B cell (primary cell): ENCODE data around the gene SYNPO. TPM values are rescaled to one million over a fixed set of nuclear protein-coding genes. Genes with fewer than 3 reads are reported as not detected.

ENCODE experiments used
- ATAC-seq: fragments of 200-7000 bp; cut with Tn5 transposase; one replicate; pipeline ENCODE4 v1.10.0; 2021; ENCODE audit warnings: low read depth, mild to moderate bottlenecking, moderate number of reproducible peaks, moderate library complexity
- CTCF ChIA-PET: fragments of 350-600 bp; sonication (Branson Sonifier 250); formaldehyde crosslinking; loops from one replicate; lab custom pipeline; 2021; ENCODE audit warnings: antibody characterized with exemption, inconsistent platforms; lab: Charles Lee
- POLR2A ChIA-PET: fragments of 350-600 bp; sonication (Branson Sonifier 250); formaldehyde crosslinking; loops from one replicate; lab custom pipeline; 2021; ENCODE audit warnings: antibody characterized with exemption; lab: Charles Lee
- DNase-seq: peaks from one replicate; pipeline ENCODE4 v3.0.0; 2013
- H2AFZ ChIP-seq: 2 replicates; pipeline ENCODE4 v1.6.1; 2012; ENCODE audit warnings: mild to moderate bottlenecking, low read depth, low read length; ENCODE audit not compliant: insufficient read depth, poor library complexity, severe bottlenecking
- H3K27ac ChIP-seq, 2 donors: 1 replicate in 1 of 2; 2 replicates in 1 of 2; pipeline ENCODE4 v1.5.1; 2012 to 2013; ENCODE audit warnings: low read length in 2 of 2, mild to moderate bottlenecking in 2 of 2, moderate library complexity in 1 of 2
- H3K27me3 ChIP-seq, 4 experiments: fragments of 200-600 bp in 1 of 4; sonication (generic) in 1 of 4; replicated peaks in 1 of 4; 1 replicate in 2 of 4; 2 replicates in 2 of 4; pipeline versions ENCODE4 v1.6.1 to v1.7.0; 2013 to 2016; ENCODE audit warnings: low read length in 3 of 4, mild to moderate bottlenecking in 2 of 4, mixed read lengths in 1 of 4, moderate library complexity in 1 of 4; ENCODE audit not compliant: insufficient read depth in 4 of 4, control insufficient read depth in 3 of 4; ENCODE audit errors: control extremely low read depth in 1 of 4
- H3K36me3 ChIP-seq, 2 experiments: replicated peaks in 1 of 2; 1 replicate in 1 of 2; 2 replicates in 1 of 2; pipeline versions ENCODE4 v1.6.1 to v1.7.1; 2013; ENCODE audit warnings: low read length in 1 of 2; ENCODE audit not compliant: insufficient read depth in 2 of 2, control insufficient read depth in 1 of 2; ENCODE audit errors: control extremely low read depth in 1 of 2, extremely low read depth in 1 of 2
- H3K4me1 ChIP-seq, 2 donors: fragments of 200-600 bp in 1 of 2; sonication (generic) in 1 of 2; 1 replicate in 1 of 2; 2 replicates in 1 of 2; pipeline versions ENCODE4 v1.5.1 to v1.6.1; 2013 to 2017; ENCODE audit warnings: low read length in 2 of 2; ENCODE audit not compliant: control insufficient read depth in 2 of 2, insufficient read depth in 2 of 2
- H3K4me2 ChIP-seq: replicated peaks from 2 replicates; pipeline ENCODE3; 2012; ENCODE audit warnings: mild to moderate bottlenecking, low read depth, low read length; ENCODE audit not compliant: poor library complexity, severe bottlenecking
- H3K4me3 ChIP-seq, 5 experiments: fragments of 200-600 bp in 1 of 5; sonication (generic) in 1 of 5; 1 replicate in 3 of 5; 2 replicates in 2 of 5; pipeline versions ENCODE4 v1.5.1 to v1.7.0; 2011 to 2016; ENCODE audit warnings: low read length in 4 of 5, mild to moderate bottlenecking in 4 of 5, low read depth in 2 of 5, control low read depth in 1 of 5, moderate library complexity in 1 of 5; ENCODE audit not compliant: insufficient read depth in 1 of 5; ENCODE audit errors: control extremely low read depth in 1 of 5, extremely low read depth in 1 of 5
- H3K79me2 ChIP-seq: fragments of 200-600 bp; sonication (generic); one replicate; pipeline ENCODE4 v1.6.0; 2016; ENCODE audit warnings: low read length; ENCODE audit not compliant: control insufficient read depth, insufficient read depth
- H3K9ac ChIP-seq: fragments of 200-600 bp; sonication (generic); 2 replicates; pipeline ENCODE4 v1.6.1; 2017; ENCODE audit warnings: mild to moderate bottlenecking, low read length, moderate library complexity
- H3K9me3 ChIP-seq, 3 donors: one replicate each; pipeline versions ENCODE4 v1.6.1 to v1.7.1; 2013; ENCODE audit warnings: low read length in 2 of 3; ENCODE audit not compliant: control insufficient read depth in 2 of 3, insufficient read depth in 1 of 3; ENCODE audit errors: control extremely low read depth in 1 of 3
- H4K20me1 ChIP-seq: 2 replicates; pipeline ENCODE4 v1.6.0; 2012; ENCODE audit warnings: mild to moderate bottlenecking, low read length; ENCODE audit not compliant: insufficient read depth, control insufficient read depth, poor library complexity, severe bottlenecking
- H3K27ac Mint-ChIP-seq: one replicate; pipeline ENCODE4 v1.8.0; 2021; ENCODE audit warnings: mixed read lengths
- H3K27me3 Mint-ChIP-seq: one replicate; pipeline ENCODE4 v1.8.0; 2021; ENCODE audit warnings: mixed read lengths
- H3K4me1 Mint-ChIP-seq: one replicate; pipeline ENCODE4 v1.8.0; 2021; ENCODE audit warnings: mixed read lengths
- H3K4me3 Mint-ChIP-seq: one replicate; pipeline ENCODE4 v1.8.0; 2021; ENCODE audit warnings: mixed read lengths
- H3K9me3 Mint-ChIP-seq: one replicate; pipeline ENCODE4 v1.8.0; 2022; ENCODE audit warnings: mixed read lengths; ENCODE audit not compliant: insufficient read depth
- EZH2 ChIP-seq: IDR thresholded peaks from 2 replicates; pipeline ENCODE4 v1.6.1; 2012; ENCODE audit warnings: borderline replicate concordance, low read depth, mild to moderate bottlenecking, moderate library complexity, low read length; ENCODE audit not compliant: insufficient read depth, poor library complexity, severe bottlenecking
- WGBS: methylation state at CpG from one replicate; pipeline ENCODE4 v1.1.5; 2013; ENCODE audit warnings: missing lambda C conversion rate; ENCODE audit not compliant: insufficient coverage; 5-methylcytosine and 5-hydroxymethylcytosine counted together
- intact Hi-C: fragments of 100-400 bp; cut with micrococcal nuclease; formaldehyde crosslinking; loops from one replicate; pipeline ENCODE4 v1.10.0; 2022
- polyA plus RNA-seq: library from polyadenylated mRNA; depleted of rRNA; stranded (reverse); fragments of >200 nt; gene quantifications from 2 replicates; pipeline ENCODE4 v1.2.3, GENCODE V29; 2012
- total RNA-seq, 2 donors: library from RNA; stranded (reverse); fragments of 120-200 nt in 1 of 2; gene quantifications; 1 replicate in 1 of 2; 2 replicates in 1 of 2; pipeline versions ENCODE4 v1.2.3 to v1.2.4, GENCODE V29; 2013 to 2022
- TF ChIP-seq, protein P1 (sequence below): fragments of 200-600 bp; IDR thresholded peaks from one replicate; pipeline ENCODE4 v1.8.0; 2022; ENCODE audit warnings: antibody characterized with exemption, mild to moderate bottlenecking

The SYNPO gene
- total and polyA plus RNA-seq, 2 donors (not counting 1 experiment from before 2014, with no cell fraction given) = 13.2 to 16.8 TPM

DNA sequence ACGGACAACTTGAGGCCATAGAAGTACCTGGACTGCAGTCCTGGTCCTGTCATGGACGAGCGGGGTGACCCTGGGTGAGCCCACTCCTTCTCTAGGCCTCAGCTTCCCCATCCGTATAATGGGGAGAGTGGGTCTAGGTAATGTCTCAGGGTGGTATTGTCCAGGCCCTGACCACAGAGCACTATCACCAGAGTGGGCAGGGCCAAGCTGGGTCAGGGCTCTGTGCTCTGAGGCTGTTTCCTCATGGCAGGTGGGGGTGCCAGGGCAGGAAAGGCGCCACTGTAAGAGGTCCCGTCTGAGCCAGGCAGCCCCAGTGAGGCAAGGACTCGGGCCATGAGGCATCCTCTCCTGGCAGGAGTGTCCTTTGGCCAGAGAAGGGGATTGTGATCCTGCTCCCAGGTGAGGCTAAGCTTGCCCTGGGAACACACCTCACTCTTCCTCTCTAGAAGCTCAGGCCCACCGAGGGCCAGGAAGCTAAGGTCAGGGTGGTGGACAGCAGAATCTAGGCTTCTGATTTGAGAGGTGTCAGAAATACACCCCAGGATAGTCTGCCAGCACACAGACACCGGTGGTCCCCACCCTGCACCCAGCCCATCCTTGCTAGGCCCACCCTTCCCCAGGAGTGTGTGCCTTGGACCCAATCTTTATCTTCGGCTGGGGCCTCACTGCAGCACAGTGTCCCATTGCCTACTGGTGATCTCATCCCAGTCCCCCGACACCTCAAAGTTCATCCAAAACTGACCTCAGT is 19.1 kb downstream of the SYNPO start:
- Histone ChIP-seq H2AFZ (no peak overlapping the region), H3K27ac (no peak overlapping the region), H3K36me3 (no peaks in the 10 kb centered on the region), H3K4me1 (peaks cover 10 to 15% of the 10 kb centered on the region in 2 donors), H3K27me3 (peaks cover 0 to 10% (median 0%) of the 10 kb centered on the region in 4 experiments), H4K20me1 (no peaks in the 10 kb centered on the region), H3K4me2 (no peak overlapping the region), H3K4me3 (no peak overlapping the region), H3K9me3 (no peaks in the 10 kb centered on the region), H3K79me2 (no peaks in the 10 kb centered on the region), H3K9ac (no peak overlapping the region)
- ATAC-seq = no peak
- Mint-ChIP-seq H3K27me3 (peaks cover 15% of the 10 kb centered on the region), H3K27ac (no peak overlapping the region), H3K4me3 (no peak overlapping the region), H3K9me3 (no peaks in the 10 kb centered on the region), H3K4me1 (peaks cover 11% of the 10 kb centered on the region)
- TF ChIP-seq EZH2 = no peak
- TF ChIP-seq, protein P1, sequence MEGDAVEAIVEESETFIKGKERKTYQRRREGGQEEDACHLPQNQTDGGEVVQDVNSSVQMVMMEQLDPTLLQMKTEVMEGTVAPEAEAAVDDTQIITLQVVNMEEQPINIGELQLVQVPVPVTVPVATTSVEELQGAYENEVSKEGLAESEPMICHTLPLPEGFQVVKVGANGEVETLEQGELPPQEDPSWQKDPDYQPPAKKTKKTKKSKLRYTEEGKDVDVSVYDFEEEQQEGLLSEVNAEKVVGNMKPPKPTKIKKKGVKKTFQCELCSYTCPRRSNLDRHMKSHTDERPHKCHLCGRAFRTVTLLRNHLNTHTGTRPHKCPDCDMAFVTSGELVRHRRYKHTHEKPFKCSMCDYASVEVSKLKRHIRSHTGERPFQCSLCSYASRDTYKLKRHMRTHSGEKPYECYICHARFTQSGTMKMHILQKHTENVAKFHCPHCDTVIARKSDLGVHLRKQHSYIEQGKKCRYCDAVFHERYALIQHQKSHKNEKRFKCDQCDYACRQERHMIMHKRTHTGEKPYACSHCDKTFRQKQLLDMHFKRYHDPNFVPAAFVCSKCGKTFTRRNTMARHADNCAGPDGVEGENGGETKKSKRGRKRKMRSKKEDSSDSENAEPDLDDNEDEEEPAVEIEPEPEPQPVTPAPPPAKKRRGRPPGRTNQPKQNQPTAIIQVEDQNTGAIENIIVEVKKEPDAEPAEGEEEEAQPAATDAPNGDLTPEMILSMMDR = no peak
- DNase-seq = no peak
- POLR2A ChIA-PET = no interaction called here
- intact Hi-C loops = no loop called here
- CTCF ChIA-PET = interaction anchor here (0.6 to 1.0 kb wide), 2 partner anchors 100 to 172 kb away, joined by 4 to 5 read pairs; no protein-coding TSS in a partner anchor
- 87% methylated on average over 10 of the region's 11 CpGs for WGBS
